CD4-positive, CD25-positive, alpha-beta regulatory T cell (primary cell): Measurements from ENCODE around the gene COP1. TPM values are rescaled to one million over a fixed set of nuclear protein-coding genes. Genes with fewer than 3 reads are reported as not detected.

ENCODE experiments used
- ATAC-seq, 2 donors: fragments of 150-1000 bp; cut with Tn5 transposase; one replicate each; pipeline ENCODE4 v1.10.0; 2021; ENCODE audit warnings: low read depth in 2 of 2, moderate number of reproducible peaks in 2 of 2, moderate library complexity in 1 of 2
- DNase-seq, 3 donors: peaks; one replicate each; pipeline versions ENCODE4 v3.0.0 to v3.0.0-alpha.2; 2012 to 2022; ENCODE audit warnings: mixed read lengths in 1 of 3
- H3K27ac ChIP-seq: one replicate; pipeline ENCODE4 v1.7.0; 2013; ENCODE audit warnings: mild to moderate bottlenecking, low read length; ENCODE audit not compliant: insufficient read depth, poor library complexity, severe bottlenecking
- H3K27me3 ChIP-seq: one replicate; pipeline ENCODE4 v1.7.0; 2013; ENCODE audit warnings: low read length; ENCODE audit not compliant: control insufficient read depth, insufficient read depth
- H3K36me3 ChIP-seq: one replicate; pipeline ENCODE4 v1.7.0; 2013; ENCODE audit warnings: mild to moderate bottlenecking, low read length, moderate library complexity; ENCODE audit not compliant: control insufficient read depth, insufficient read depth
- H3K4me1 ChIP-seq: 2 replicates; pipeline ENCODE4 v1.7.0; 2013; ENCODE audit warnings: mild to moderate bottlenecking, low read length; ENCODE audit not compliant: insufficient read depth, control insufficient read depth, poor library complexity, severe bottlenecking
- H3K4me3 ChIP-seq: one replicate; pipeline ENCODE4 v1.7.0; 2013; ENCODE audit warnings: low read depth, mild to moderate bottlenecking, low read length, moderate library complexity
- H3K9me3 ChIP-seq, 2 experiments: 1 replicate in 1 of 2; 2 replicates in 1 of 2; pipeline ENCODE4 v1.7.0; 2013; ENCODE audit warnings: low read length in 2 of 2, mild to moderate bottlenecking in 1 of 2, moderate library complexity in 1 of 2; ENCODE audit not compliant: control insufficient read depth in 2 of 2
- H3K27ac Mint-ChIP-seq, 3 donors: one replicate each; pipeline ENCODE4 v1.8.0; 2020 to 2022; ENCODE audit warnings: mild to moderate bottlenecking in 3 of 3, mixed read lengths in 3 of 3, moderate library complexity in 2 of 3
- H3K27me3 Mint-ChIP-seq: one replicate; pipeline ENCODE4 v1.8.0; 2022; ENCODE audit warnings: mild to moderate bottlenecking, mixed read lengths
- H3K36me3 Mint-ChIP-seq: one replicate; pipeline ENCODE4 v1.8.0; 2020; ENCODE audit warnings: mixed read lengths
- H3K4me1 Mint-ChIP-seq, 4 donors: one replicate each; pipeline ENCODE4 v1.8.0; 2020 to 2022; ENCODE audit warnings: mixed read lengths in 4 of 4, mild to moderate bottlenecking in 1 of 4
- H3K4me3 Mint-ChIP-seq, 4 donors: one replicate each; pipeline ENCODE4 v1.8.0; 2020 to 2022; ENCODE audit warnings: mild to moderate bottlenecking in 4 of 4, mixed read lengths in 4 of 4, moderate library complexity in 3 of 4
- H3K9me3 Mint-ChIP-seq, 7 donors: one replicate each; pipeline ENCODE4 v1.8.0; 2020 to 2022; ENCODE audit warnings: mixed read lengths in 7 of 7, mild to moderate bottlenecking in 3 of 7, moderate library complexity in 2 of 7
- polyA plus RNA-seq, 4 donors: library from polyadenylated mRNA; unstranded; fragments of 300-500 nt; fragmentation: Illumina TruSeq; gene quantifications; one replicate each; pipeline ENCODE4 v1.2.3, GENCODE V29; 2021
- total RNA-seq: library from RNA; stranded (reverse); gene quantifications from one replicate; pipeline ENCODE4 v1.2.3, GENCODE V29; 2022

COP1 gene
- total and polyA plus RNA-seq, 5 donors from 2014 or later, result 37.7 to 53.9 (median 42.0) TPM

GRCh38 chr1:176225911-176226310 lies 18.8 kb upstream of the COP1 start:
- H3K27me3 Mint-ChIP-seq, result peaks cover 10% of the 10 kb centered on the region
- no peak overlapping the region for H3K27ac Mint-ChIP-seq
- Histone ChIP-seq H3K27ac (no peak overlapping the region), H3K36me3 (no peaks in the 10 kb centered on the region), H3K9me3 (no peaks in the 10 kb centered on the region), H3K4me3 (no peak overlapping the region), H3K27me3 (no peaks in the 10 kb centered on the region), H3K4me1 (no peaks in the 10 kb centered on the region)
- no peak for DNase-seq
- peaks cover 0 to 1% (median 0%) of the 10 kb centered on the region in 4 donors for H3K4me1 Mint-ChIP-seq
- peaks cover 0 to 2% (median 0%) of the 10 kb centered on the region in 7 donors for H3K9me3 Mint-ChIP-seq
- no peaks in the 10 kb centered on the region for H3K36me3 Mint-ChIP-seq
- H3K4me3 Mint-ChIP-seq, result no peak overlapping the region
- no peak for ATAC-seq

DNA sequence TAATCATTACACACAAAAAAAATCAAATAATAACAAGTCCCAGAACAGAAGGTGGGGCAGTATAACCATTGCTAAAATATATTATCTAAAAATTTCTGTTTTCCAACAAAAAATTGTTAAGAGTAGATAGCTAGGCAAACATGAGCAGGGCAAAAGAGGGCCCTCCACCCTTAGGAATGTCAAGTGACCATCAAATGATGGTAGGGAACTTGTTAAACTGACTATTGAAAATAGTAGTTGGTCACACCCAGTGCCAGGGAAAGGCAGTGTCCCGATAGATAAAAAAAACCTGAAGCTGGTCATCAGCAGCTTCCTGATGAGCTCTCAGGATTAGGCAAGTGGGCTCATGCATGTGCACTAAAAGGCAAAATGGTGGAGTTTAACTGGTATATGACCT lies 18.4 kb upstream of the COP1 start:
- Mint-ChIP-seq H3K4me3 (no peak overlapping the region), H3K9me3 (no peaks in the 10 kb centered on the region), H3K27me3 (peaks cover 10% of the 10 kb centered on the region), H3K36me3 (no peaks in the 10 kb centered on the region), H3K27ac (no peak overlapping the region), H3K4me1 (peaks cover 0 to 1% (median 0%) of the 10 kb centered on the region in 4 donors)
- H3K4me1 ChIP-seq, result no peaks in the 10 kb centered on the region
- no peak for ATAC-seq
- H3K27me3 ChIP-seq, result no peaks in the 10 kb centered on the region
- H3K36me3 ChIP-seq, result no peaks in the 10 kb centered on the region
- H3K9me3 ChIP-seq, result no peaks in the 10 kb centered on the region
- no peak overlapping the region for H3K27ac ChIP-seq
- no peak overlapping the region for H3K4me3 ChIP-seq
- no peak for DNase-seq

DNA sequence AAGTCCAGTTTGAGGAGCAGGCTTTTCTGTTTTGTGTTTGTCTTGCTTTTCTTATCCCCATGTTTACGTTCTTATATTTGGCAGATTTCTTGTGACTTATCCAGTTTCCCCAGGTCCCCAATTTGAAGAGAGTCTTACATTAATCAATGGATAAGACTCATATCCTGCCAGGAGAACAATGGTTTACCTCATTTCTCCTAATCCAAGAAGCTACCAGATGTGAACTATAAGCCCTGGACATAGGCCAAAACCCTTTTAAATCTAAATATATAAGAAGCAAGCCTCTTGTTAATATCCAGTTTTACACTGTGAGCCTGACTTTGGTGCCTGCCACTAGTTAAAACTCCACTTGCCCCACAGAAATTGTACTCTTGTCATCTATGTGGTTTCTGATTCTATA lies 15.1 kb upstream of the COP1 start:
- Histone ChIP-seq H3K27ac (no peak overlapping the region), H3K9me3 (no peaks in the 10 kb centered on the region), H3K36me3 (no peaks in the 10 kb centered on the region), H3K4me1 (no peaks in the 10 kb centered on the region), H3K27me3 (no peaks in the 10 kb centered on the region), H3K4me3 (no peak overlapping the region)
- Mint-ChIP-seq H3K4me3 (no peak overlapping the region), H3K36me3 (no peaks in the 10 kb centered on the region), H3K4me1 (peaks cover 0 to 1% (median 0%) of the 10 kb centered on the region in 4 donors), H3K9me3 (peaks cover 0 to 5% (median 0%) of the 10 kb centered on the region in 7 donors), H3K27me3 (peaks cover 8% of the 10 kb centered on the region), H3K27ac (no peak overlapping the region)
- DNase-seq (no peak), ATAC-seq (no peak)

DNA sequence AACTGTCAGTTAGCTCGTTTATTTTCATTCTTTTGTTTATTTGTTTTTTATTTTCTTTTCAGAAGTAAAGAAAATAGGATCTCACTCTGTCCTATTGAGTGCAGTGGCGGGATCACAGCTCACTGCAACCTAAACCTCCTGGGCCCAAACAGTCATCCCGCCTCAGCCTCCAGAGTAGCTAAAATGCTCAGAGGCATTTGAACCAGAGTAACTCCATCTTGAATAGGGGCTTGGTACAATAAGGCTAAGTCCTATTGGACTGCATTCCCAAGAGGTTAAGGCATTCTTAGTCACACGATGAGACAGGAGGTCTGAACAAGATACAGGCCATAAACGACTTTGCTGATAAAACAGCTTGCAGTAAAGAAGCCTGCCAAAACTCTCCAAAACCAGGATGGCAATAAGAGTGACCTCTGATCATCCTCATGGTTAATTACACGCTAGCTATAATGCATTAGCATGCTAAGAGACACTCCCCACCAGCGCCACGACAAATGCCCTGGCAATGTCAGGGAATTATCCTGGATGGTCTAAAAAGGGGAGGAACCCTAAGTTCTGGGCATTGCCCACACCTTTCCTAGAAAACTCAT lies 13.1 kb upstream of the COP1 start:
- no peaks in the 10 kb centered on the region for H3K4me1 ChIP-seq
- DNase-seq, result no peak
- no peaks in the 10 kb centered on the region for H3K36me3 Mint-ChIP-seq
- peaks cover 0 to 1% (median 0%) of the 10 kb centered on the region in 4 donors for H3K4me1 Mint-ChIP-seq
- no peaks in the 10 kb centered on the region for H3K27me3 ChIP-seq
- peaks cover 0 to 6% (median 1%) of the 10 kb centered on the region in 7 donors for H3K9me3 Mint-ChIP-seq
- H3K27ac Mint-ChIP-seq, result no peak overlapping the region
- H3K27ac ChIP-seq, result no peak overlapping the region
- no peak overlapping the region for H3K4me3 ChIP-seq
- no peaks in the 10 kb centered on the region for H3K36me3 ChIP-seq
- H3K9me3 ChIP-seq, result no peaks in the 10 kb centered on the region
- peaks cover 16% of the 10 kb centered on the region for H3K27me3 Mint-ChIP-seq
- ATAC-seq, result no peak
- H3K4me3 Mint-ChIP-seq, result no peak overlapping the region

- Histone ChIP-seq H3K36me3 (no peaks in the 10 kb centered on the region), H3K4me1 (no peaks in the 10 kb centered on the region), H3K27me3 (no peaks in the 10 kb centered on the region), H3K9me3 (no peaks in the 10 kb centered on the region), H3K4me3 (no peak overlapping the region), H3K27ac (no peak overlapping the region)
- H3K9me3 Mint-ChIP-seq, result peaks cover 0 to 6% (median 1%) of the 10 kb centered on the region in 7 donors
- no peak overlapping the region for H3K4me3 Mint-ChIP-seq
- H3K27ac Mint-ChIP-seq, result no peak overlapping the region
- H3K36me3 Mint-ChIP-seq, result no peaks in the 10 kb centered on the region
- DNase-seq, result no peak
- peaks cover 20% of the 10 kb centered on the region for H3K27me3 Mint-ChIP-seq
- ATAC-seq, result no peak
- peaks cover 0 to 1% (median 0%) of the 10 kb centered on the region in 4 donors for H3K4me1 Mint-ChIP-seq
These were observed 10.5 kb upstream of the COP1 start for GRCh38 chr1:176217461-176218099.

DNA sequence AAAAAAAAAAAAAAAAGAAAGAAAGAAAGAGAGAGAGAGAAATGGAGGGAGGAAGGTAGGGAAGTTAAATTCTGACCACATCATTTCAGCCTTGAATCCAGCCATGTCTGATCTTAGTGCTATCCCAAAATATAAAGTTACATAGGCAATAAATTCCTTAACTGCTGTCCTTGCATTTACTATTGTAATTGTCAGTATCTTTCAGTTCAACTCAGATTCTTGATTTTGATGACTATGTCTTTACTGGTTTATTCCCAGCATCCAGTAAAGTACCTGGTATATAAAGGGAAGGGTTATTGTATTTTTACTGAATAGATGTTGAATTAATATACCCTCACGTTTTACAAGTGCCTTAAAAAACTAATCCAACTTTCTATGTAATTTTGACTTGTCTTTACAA lies 8.9 kb upstream of the COP1 start:
- H3K4me1 ChIP-seq, result no peaks in the 10 kb centered on the region
- Mint-ChIP-seq H3K4me3 (no peak overlapping the region), H3K9me3 (peaks cover 0 to 6% (median 1%) of the 10 kb centered on the region in 7 donors), H3K27me3 (peaks cover 16% of the 10 kb centered on the region), H3K27ac (no peak overlapping the region), H3K36me3 (no peaks in the 10 kb centered on the region), H3K4me1 (peaks cover 0 to 2% (median 0%) of the 10 kb centered on the region in 4 donors)
- no peaks in the 10 kb centered on the region for H3K36me3 ChIP-seq
- H3K27me3 ChIP-seq, result no peaks in the 10 kb centered on the region
- DNase-seq (no peak), ATAC-seq (no peak)
- no peak overlapping the region for H3K4me3 ChIP-seq
- no peak overlapping the region for H3K27ac ChIP-seq
- H3K9me3 ChIP-seq, result no peaks in the 10 kb centered on the region

DNA sequence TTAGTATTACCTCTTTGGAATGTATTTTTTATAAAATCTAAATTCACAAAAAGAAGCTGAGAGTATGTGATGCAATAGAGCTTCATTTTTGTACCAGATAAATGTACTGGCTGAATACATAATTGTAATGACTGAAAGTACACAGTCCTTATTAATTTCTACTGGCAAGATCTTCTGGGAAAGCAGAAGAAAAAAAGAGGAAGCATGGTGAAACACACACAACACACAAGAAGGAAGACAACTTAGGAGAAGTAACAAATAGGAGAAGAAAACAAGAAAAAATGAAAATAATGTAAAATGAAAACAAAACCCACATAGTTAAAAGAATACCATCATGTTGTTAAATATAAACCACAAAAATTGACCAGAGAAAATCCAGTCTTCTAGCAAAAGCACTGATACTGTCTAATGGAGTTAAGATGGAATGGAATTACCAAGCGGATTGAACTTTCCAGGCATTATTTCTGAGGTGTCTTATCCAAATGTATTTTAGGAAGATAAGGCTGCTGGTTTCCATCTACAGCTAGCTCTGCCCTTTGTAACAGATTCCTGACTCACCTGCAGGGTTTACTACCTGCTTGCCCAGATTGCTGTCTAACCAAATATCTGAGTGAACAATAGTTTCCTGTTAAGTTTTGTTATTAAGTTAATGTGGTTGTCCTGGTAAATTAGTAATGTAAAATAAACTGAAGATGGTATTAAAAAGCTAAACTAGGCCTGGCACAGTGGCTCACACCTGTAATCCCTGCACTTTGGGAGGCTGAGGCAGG lies 4.5 kb upstream of the COP1 start:
- H3K9me3 Mint-ChIP-seq, result peaks cover 0 to 4% (median 0%) of the 10 kb centered on the region in 7 donors
- Histone ChIP-seq H3K27ac (no peak overlapping the region), H3K4me3 (no peak overlapping the region), H3K36me3 (no peaks in the 10 kb centered on the region), H3K9me3 (no peaks in the 10 kb centered on the region), H3K4me1 (peaks cover 7% of the 10 kb centered on the region), H3K27me3 (no peaks in the 10 kb centered on the region)
- ATAC-seq (no peak), DNase-seq (no peak)
- peak overlapping the region in 1 of 3 donors; percentile 43 for H3K27ac Mint-ChIP-seq
- H3K36me3 Mint-ChIP-seq, result no peaks in the 10 kb centered on the region
- H3K27me3 Mint-ChIP-seq, result peaks cover 17% of the 10 kb centered on the region
- peaks cover 5 to 14% (median 11%) of the 10 kb centered on the region in 4 donors for H3K4me1 Mint-ChIP-seq
- peak overlapping the region in 1 of 4 donors; percentile 58 for H3K4me3 Mint-ChIP-seq
